IPS DF 19.7 (cell line): Measurements from ENCODE around the gene MLH1.
"Not testable (repeated sequence)": the region's sequence is repeated elsewhere in the genome, so short reads cannot be mapped to it uniquely, and the experiment has no call there.

Experiments used
- DNase-seq: peaks from one replicate; pipeline ENCODE4 v3.0.0-alpha.2; 2013; ENCODE audit warnings: low read depth, low spot score

Gene MLH1

GRCh38 chr3:36993326-36994283 is at the start of gene MLH1:
MLH1 (plus strand) TSS chr3:36993518; CDS start chr3:36993548, 30 bp downstream.
- peak; percentile 100 for DNase-seq

DNA sequence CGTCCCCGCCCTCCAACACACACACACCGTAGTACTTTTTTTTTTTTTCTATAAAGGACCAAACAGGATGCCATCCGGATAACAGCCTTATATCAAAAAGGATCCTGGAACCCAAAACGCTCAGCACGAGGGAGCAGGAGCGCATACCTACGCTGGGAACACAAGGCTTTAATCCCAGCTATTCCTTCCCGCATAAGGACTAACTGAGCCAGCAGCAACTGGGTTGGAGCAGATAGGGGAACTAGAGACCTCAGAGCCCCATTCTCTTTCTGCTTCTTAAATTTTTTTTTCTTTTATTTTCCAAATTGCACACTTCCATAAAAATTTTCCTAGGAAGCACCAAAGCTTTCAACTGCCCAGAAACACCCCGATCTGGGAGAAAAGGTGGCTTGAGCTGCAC is 49.7 kb upstream of the MLH1 start:
- DNase-seq: no peak

DNA sequence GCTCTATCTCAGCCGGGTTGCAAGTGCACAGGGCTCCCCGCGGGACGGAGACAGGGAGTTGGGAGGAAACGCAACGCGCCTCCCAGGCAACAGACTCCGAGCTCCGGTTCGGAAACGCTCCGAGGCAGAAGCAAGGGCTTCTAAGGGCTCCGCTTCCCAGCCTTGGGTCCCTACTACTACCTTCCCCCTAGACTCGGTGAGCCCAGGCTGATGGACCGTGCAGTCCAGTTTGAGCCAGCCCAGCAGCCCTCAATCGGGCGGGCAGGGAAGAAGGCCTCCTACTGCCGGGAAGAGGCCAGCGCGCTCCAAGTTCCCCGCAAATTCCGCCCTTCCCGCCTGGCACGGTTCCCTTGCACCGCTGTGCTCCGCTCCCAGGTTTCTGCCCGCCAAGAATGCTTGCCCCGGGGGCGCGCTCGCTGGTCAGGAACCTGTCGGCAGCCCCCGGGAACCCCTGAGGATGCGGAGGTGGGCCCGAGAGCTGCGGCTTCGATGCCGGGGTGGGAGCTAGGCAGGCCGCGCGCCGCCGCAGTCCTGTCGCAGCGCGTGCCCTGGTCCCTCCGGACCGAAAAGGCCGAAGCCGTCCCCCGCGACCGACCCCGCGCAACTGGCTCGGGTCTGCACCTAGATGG is 49.2 kb upstream of the MLH1 start:
- DNase-seq: no peak

GRCh38 chr3:36944641-36945270 is 48.6 kb upstream of the MLH1 start, which contains the start of gene TRANK1:
TRANK1 (minus strand) TSS chr3:36945054; CDS start chr3:36944809, 245 bp downstream.
- no peak for DNase-seq

DNA sequence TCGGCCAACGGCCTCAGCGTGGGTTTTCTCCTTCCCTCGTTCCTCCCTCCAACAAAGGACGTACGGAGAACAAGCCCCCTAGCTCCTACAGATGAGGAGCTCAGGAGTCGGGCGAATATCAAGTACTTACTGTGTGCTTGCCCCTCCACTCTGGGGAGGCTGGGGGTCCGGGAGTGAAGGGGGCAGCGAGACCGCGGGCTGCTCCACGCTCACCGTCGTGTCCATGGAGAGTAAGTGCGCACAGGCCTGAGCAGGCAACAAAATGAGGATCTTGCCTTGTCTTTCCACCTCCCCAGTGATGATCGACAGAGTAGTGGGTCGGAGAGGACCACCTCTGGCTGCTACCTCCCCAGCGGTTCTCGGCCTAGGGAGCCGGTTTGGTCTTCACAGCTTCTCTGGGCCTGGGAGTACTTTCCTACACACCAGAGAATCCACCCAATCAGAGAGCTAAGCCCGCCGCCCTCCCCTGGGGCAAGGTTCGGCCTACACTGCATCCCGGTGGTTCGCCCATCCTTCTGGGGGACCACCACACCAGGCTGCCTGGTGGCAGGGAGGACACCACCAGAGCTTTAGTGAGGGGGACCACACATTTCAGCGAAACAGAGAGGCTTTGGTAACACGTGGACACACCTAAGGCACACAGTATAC is 47.9 kb upstream of the MLH1 start:
- no peak for DNase-seq

DNA sequence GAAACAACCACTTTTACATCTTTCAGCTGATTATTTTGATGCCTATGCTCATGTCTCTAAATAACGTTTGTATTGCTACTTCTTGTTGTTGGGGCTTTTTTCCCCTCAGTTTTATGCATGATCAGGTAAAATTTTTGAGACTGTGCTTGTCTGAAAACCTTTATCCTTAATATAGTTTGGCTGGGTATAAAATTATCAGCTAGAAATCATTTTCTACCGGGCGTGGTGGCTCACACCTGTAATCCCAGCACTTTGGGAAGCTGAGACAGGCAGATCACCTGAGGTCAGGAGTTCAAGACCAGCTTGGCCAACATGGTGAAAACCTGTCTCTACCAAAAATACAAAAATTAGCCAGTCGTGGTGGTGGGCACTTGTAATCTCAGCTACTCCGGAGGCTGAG is 45.5 kb upstream of the MLH1 start:
- DNase-seq: not testable (repeated sequence)

GRCh38 chr3:36954452-36955134 is 38.7 kb upstream of the MLH1 start:
- DNase-seq: no peak

- no peak for DNase-seq
These were observed 37.2 kb upstream of the MLH1 start for GRCh38 chr3:36956155-36956554.

- no peak for DNase-seq
These were observed 36.3 kb upstream of the MLH1 start for GRCh38 chr3:36957063-36957462.

DNA sequence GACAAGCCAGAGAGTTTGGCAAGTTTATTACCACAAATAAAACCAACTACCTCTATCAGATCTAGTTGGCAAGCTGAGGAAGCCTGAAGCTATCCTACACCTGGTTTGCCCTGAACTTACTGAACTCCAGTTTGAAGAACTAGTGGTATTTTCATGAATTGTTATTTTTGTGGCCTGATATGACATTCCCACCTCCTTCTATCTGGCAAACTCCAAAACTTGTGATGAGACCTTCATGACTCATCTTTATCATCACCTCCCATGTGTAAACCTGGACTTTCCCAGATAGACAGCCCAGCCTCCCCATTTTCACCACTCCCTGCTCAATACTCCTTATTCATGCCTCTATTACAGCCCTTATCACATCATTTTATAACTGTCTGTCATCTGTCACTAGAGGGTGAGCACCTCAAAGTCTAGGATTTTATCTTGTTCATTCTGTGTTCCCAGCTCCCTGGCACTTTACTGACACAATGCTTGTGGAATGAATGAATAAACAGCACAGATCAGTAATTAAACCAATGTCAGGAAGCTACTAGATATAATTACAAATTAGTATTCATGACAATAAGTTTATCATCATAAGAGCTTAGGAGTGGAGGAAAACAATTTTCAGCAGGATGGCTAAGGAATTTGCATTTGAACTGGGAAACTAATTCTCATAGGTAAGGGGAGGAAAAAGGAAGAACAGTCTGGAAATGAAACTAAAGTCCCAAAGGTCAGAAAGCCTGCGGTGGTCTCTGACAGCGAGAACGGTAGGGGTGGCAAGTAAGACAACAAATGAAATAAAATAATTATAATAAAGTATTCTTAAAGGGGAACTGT is 35.2 kb upstream of the MLH1 start:
- no peak for DNase-seq

DNA sequence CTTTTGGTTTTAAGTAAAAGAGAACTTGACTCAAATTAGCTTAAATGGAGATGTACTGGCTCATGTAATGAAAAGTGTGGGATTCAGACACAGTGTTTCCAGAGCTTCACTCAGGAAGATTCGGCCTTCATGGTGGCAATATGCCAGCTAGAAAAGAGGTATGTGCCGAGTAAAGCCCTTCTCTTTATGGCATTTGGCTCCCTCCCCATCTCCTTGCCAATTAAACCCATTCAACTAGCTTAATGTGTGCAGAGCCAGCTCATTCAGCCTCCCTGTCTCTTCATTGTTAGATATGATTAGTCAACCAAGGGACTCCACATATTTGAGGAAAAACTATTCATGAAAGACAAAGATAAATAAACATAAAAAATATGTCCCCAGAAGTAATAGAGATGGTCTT is 33.5 kb upstream of the MLH1 start:
- DNase-seq: no peak

- no peak for DNase-seq
These were observed 32.8 kb upstream of the MLH1 start for GRCh38 chr3:36960502-36960901.

- DNase-seq: not testable (repeated sequence)
These were observed 30.3 kb upstream of the MLH1 start for GRCh38 chr3:36963008-36963407.

DNA sequence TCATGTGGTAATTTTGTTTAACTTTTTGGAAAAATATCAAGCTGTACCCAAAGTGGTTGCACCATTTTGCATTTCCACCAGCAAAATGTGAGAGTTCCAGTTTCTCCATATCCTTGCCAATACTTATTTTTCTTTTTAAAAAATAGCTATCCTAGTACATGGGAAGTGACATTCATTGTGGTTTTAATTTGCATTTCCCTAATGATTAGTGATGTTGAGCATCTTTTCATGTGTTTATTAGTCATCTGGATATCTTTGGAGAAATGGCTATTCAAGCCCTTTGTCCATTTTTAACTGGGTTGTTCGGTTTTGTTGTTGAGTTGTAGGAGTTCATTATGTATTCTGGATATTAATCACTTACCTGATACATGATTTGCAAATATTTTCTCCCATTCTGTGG is 29.0 kb upstream of the MLH1 start:
- DNase-seq: no peak

DNA sequence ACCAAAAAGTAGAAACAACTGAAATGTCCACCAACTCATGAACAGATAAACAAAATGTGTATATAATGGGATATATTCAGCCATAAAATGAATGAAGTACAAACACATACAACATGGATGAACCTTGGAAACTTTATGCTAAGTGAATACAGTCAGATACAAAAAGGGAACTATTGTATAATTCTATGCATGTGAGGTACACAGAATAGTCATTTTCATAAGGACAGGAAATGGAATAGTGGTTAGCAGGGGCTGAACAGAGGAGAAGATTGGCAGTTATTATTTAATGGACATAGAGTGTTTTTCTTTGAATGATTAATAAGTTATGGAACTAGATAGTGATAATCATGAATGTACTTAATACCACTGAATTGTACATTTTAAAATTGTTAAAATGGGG is 28.5 kb upstream of the MLH1 start:
- no peak for DNase-seq

DNA sequence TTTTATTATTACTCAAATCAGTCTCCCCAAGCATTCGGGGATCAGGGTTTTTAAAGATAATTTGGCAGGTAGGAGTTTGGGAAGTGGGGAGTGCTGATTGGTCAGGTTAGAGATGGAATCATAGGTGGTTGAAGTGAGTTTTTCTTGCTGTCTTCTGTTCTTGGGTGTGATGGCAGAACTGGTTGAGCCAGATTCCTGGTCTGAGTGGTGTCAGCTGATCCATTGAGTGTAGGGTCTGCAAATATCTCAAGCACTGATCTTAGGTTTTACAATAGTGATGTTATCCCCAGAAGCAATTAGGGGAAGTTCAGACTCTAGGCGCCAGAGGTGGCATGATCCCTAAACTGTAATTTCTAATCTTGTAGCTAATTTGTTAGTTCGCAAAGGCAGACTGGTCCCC is 27.9 kb upstream of the MLH1 start:
- no peak for DNase-seq

GRCh38 chr3:36969085-36969484 is 24.2 kb upstream of the MLH1 start:
- DNase-seq: no peak

DNA sequence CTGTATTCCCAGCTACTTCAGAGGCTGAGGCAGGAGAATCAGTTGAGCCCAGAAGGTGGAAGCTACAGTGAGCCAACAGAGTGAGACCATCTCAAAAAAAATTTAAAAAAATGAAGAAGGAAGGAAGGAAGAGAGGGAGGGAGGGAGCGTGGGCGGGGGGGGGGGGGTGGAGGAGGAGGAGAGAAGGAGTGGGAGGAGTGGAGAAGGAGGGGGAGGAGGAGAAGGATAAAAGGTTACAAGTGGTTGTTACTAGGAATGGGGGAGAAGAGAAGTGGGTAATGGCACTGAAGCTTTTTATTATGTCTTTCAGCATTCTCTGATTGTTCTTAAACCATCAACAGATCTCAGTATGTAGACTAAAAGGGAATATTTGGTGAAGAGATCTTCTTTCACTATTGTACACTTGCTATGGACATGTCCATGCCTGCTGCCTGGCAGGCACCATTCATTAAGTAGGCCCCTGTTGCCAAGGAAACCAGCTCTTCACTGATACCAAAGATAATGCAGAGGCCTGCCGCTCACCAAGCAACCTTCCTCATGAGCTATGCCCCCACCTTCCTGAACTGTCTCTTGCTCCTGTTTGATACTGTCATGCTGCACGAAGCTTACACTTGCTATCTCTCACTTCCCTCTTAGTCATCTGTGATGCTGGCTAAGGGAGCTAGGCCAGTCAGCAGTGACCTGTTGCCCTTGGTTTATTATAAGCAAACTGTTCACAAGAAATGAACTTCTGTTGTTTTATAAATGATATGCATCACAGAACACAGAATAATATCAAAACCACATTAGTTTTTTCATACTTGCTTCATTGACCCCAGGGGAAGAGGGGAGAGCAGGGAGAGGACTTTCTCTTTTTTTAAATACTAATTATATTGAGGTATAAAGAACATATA is 23.5 kb upstream of the MLH1 start:
- DNase-seq: peak; percentile 7

DNA sequence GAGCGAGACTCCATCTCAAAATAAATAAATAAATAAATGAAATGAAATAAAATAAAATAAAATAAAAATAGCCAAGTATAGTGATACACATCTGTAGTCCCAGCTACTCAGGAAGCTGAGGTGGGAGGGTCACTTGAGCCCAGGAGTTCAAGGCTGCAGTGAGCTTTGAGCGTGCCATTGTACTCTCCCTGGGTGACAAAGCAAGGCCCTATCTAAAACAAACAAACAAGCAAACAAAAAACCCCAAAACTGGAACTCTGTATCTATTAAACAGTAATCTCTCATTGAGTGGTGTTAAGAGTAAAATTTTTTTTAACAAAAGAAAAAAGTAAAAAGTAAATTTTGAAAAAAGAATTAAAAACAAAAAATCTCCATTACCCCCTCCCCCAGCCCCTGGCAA is 21.2 kb upstream of the MLH1 start:
- no peak for DNase-seq
